SK-N-SH (cell line): Measurements from ENCODE around the gene NRP2. TPM values are rescaled to one million over a fixed set of nuclear protein-coding genes. Genes with fewer than 3 reads are reported as not detected.

ENCODE experiments used
- CTCF ChIA-PET: fragments of 300-600, 350-600 bp; formaldehyde crosslinking; extraction: SDS; loops from one replicate; lab custom pipeline; 2021; lab: Yijun Ruan, JAX
- POLR2A ChIA-PET: fragments of 350-600 bp; sonication (Branson Sonifier 250); formaldehyde crosslinking; extraction: SDS; loops from one replicate; lab custom pipeline; 2020; ENCODE audit warnings: antibody characterized with exemption, inconsistent platforms; lab: Yijun Ruan, JAX
- DNase-seq: peaks from one replicate; pipeline ENCODE4 v3.0.0; 2012
- H2AFZ ChIP-seq: fragments of 200-600 bp; sonication (generic); 2 replicates; pipeline ENCODE4 v1.8.1; 2016; ENCODE audit warnings: antibody characterized with exemption, mild to moderate bottlenecking, low read depth
- H3F3A ChIP-seq: fragments of 200-600 bp; sonication (generic); replicated peaks from 2 replicates; pipeline ENCODE3; 2016; ENCODE audit warnings: antibody characterized with exemption, mild to moderate bottlenecking; ENCODE audit not compliant: insufficient read depth
- H3K27ac ChIP-seq, 2 experiments: fragments of 200-500 bp in 1 of 2; fragments of 200-600 bp in 1 of 2; sonication (Bioruptor generic) in 1 of 2; sonication (generic), shearing (Covaris generic) in 1 of 2; 2 replicates each; pipeline versions ENCODE4 v1.5.1 to v1.6.1; 2014 to 2016; ENCODE audit warnings: low read depth in 2 of 2, inconsistent platforms in 1 of 2, low read length in 1 of 2, mild to moderate bottlenecking in 1 of 2, mixed read lengths in 1 of 2
- H3K27me3 ChIP-seq: fragments of 200-600 bp; sonication (generic), shearing (Covaris generic); 2 replicates; pipeline ENCODE4 v1.6.1; 2016; ENCODE audit warnings: mixed run types; ENCODE audit not compliant: insufficient read depth
- H3K36me3 ChIP-seq, 2 experiments: fragments of 200-500 bp in 1 of 2; fragments of 200-600 bp in 1 of 2; sonication (Bioruptor generic) in 1 of 2; sonication (generic) in 1 of 2; replicated peaks in 1 of 2; 2 replicates each; pipeline versions ENCODE3 to v1.5.1; 2014 to 2016; ENCODE audit warnings: low read length in 1 of 2, mild to moderate bottlenecking in 1 of 2; ENCODE audit not compliant: insufficient read depth in 2 of 2, control insufficient read depth in 1 of 2
- H3K4me1 ChIP-seq, 2 experiments: fragments of 200-500 bp in 1 of 2; fragments of 200-600 bp in 1 of 2; sonication (Bioruptor generic) in 1 of 2; sonication (generic), shearing (Covaris generic) in 1 of 2; 2 replicates each; pipeline versions ENCODE4 v1.5.1 to v1.6.1; 2014 to 2016; ENCODE audit warnings: low read depth in 1 of 2, low read length in 1 of 2, mixed run types in 1 of 2; ENCODE audit not compliant: insufficient read depth in 2 of 2, control insufficient read depth in 1 of 2
- H3K4me2 ChIP-seq: fragments of 200-600 bp; sonication (generic), shearing (Covaris generic); 2 replicates; pipeline ENCODE4 v1.6.1; 2017; ENCODE audit warnings: mixed run types
- H3K4me3 ChIP-seq, 2 experiments: fragments of 200-500 bp in 1 of 2; fragments of 200-600 bp in 1 of 2; sonication (Bioruptor generic) in 1 of 2; sonication (generic), shearing (Covaris generic) in 1 of 2; 2 replicates each; pipeline versions ENCODE4 v1.5.1 to v1.8.1; 2014 to 2016; ENCODE audit warnings: low read depth in 2 of 2, inconsistent platforms in 1 of 2, low read length in 1 of 2, mild to moderate bottlenecking in 1 of 2, mixed read lengths in 1 of 2, moderate library complexity in 1 of 2
- H3K79me2 ChIP-seq: fragments of 200-600 bp; sonication (generic); 2 replicates; pipeline ENCODE4 v1.8.1; 2017; ENCODE audit warnings: mild to moderate bottlenecking; ENCODE audit not compliant: insufficient read depth
- H3K9ac ChIP-seq: fragments of 200-600 bp; sonication (generic); 2 replicates; pipeline ENCODE4 v1.6.1; 2017; ENCODE audit warnings: mixed run types
- H3K9me2 ChIP-seq: fragments of 200-600 bp; sonication (generic); 2 replicates; pipeline ENCODE4 v1.6.1; 2017; ENCODE audit warnings: mixed run types
- H3K9me3 ChIP-seq: fragments of 200-600 bp; sonication (generic); 2 replicates; pipeline ENCODE4 v1.6.1; 2017; ENCODE audit warnings: mixed run types, mild to moderate bottlenecking, moderate library complexity
- H4K20me1 ChIP-seq: fragments of 200-600 bp; sonication (generic); 2 replicates; pipeline ENCODE4 v1.6.1; 2017; ENCODE audit warnings: mild to moderate bottlenecking, mixed run types; ENCODE audit not compliant: insufficient read depth
- FOXM1 ChIP-seq: IDR thresholded peaks from 2 replicates; pipeline ENCODE4 v1.4.0; 2012; ENCODE audit warnings: low read depth, mild to moderate bottlenecking
- GATA2 ChIP-seq: sonication (generic); formaldehyde crosslinking; IDR thresholded peaks from 2 replicates; pipeline ENCODE4 v1.5.0; 2020; ENCODE audit warnings: mild to moderate bottlenecking, missing genetic modification reagents
- JUND ChIP-seq: IDR thresholded peaks from 2 replicates; pipeline ENCODE4 v1.4.0; 2012
- MXI1 ChIP-seq: IDR thresholded peaks from 2 replicates; pipeline ENCODE4 v1.6.1; 2012; ENCODE audit warnings: mild to moderate bottlenecking, low read depth, low read length, improper control_type of control experiment
- NFIC ChIP-seq: IDR thresholded peaks from 2 replicates; pipeline ENCODE4 v1.4.0; 2012; ENCODE audit warnings: borderline replicate concordance
- POLR2AphosphoS5 ChIP-seq: IDR thresholded peaks from 2 replicates; pipeline ENCODE4 v1.6.1; 2012; ENCODE audit warnings: low read depth, low read length
- RCOR1 ChIP-seq: fragments of 150-350 bp; IDR thresholded peaks from 2 replicates; pipeline ENCODE4 v1.6.1; 2017; ENCODE audit warnings: antibody characterized with exemption, low read length
- SIN3A ChIP-seq: IDR thresholded peaks from 2 replicates; pipeline ENCODE4 v1.6.1; 2012; ENCODE audit warnings: low read depth, mild to moderate bottlenecking, low read length, moderate library complexity, borderline replicate concordance
- TAF1 ChIP-seq: IDR thresholded peaks from 2 replicates; pipeline ENCODE4 v1.6.1; 2012; ENCODE audit warnings: low read depth, mild to moderate bottlenecking, low read length, moderate library complexity, borderline replicate concordance
- TEAD4 ChIP-seq: IDR thresholded peaks from 2 replicates; pipeline ENCODE4 v1.4.0; 2012; ENCODE audit warnings: mild to moderate bottlenecking, borderline replicate concordance; ENCODE audit not compliant: insufficient read depth
- WGBS: methylation state at CpG from one replicate; pipeline ENCODE4 v1.1.6; 2017; ENCODE audit warnings: low lambda C conversion rate; 5-methylcytosine and 5-hydroxymethylcytosine counted together
- polyA plus RNA-seq, 3 experiments: library from polyadenylated mRNA; depleted of rRNA; stranded (reverse); fragments of >200 nt; gene quantifications; 2 replicates each; pipeline ENCODE4 v1.2.3, GENCODE V29; 2012
- TF ChIP-seq, protein P1 (sequence below): IDR thresholded peaks from 2 replicates; pipeline ENCODE4; 2012
- TF ChIP-seq, protein P2 (sequence below): fragments of 150-350 bp; IDR thresholded peaks from 2 replicates; pipeline ENCODE4 v1.6.1; 2017; ENCODE audit warnings: antibody characterized with exemption, low read length, low read depth, borderline replicate concordance
- TF ChIP-seq, protein P3 (sequence below): IDR thresholded peaks from 2 replicates; pipeline ENCODE4 v1.4.0; 2012; ENCODE audit warnings: low read depth, borderline replicate concordance
- TF ChIP-seq, protein P4 (sequence below): IDR thresholded peaks from 2 replicates; pipeline ENCODE4 v1.6.1; 2012; ENCODE audit warnings: mild to moderate bottlenecking, low read depth, low read length, moderate library complexity

The NRP2 gene
- polyA plus RNA-seq, 1 of the 3 experiments (the other 2 are of a cell fraction), result 68.8 TPM

DNA sequence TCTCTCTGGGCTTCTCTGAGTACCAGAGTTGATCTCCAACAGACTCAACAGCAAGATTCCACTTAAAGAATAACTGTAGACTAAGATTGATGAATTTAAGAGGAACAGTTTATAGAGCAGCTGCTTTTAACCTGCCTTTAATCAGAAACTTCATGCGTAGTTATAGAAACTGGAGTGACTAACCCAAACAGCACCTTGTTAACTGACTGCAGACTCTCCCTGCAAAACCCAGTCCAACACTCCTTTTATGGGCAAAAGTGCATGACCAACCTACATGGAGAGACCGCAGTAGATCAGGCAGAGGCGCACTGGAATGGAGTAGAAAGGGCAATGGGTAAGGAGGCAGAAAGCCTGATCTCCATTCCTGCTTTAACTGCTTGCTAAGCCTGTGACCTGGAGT is 110.6 kb downstream of the NRP2 start:
- WGBS, result 90% methylated on average over 3 of the region's 3 CpGs
- H3K9me2 ChIP-seq, result no peaks in the 10 kb centered on the region
- H3F3A ChIP-seq, result no peaks in the 10 kb centered on the region
- no peak overlapping the region for H2AFZ ChIP-seq
- POLR2A ChIA-PET, result no interaction called here
- peaks cover 0 to 19% of the 10 kb centered on the region in 2 experiments for H3K36me3 ChIP-seq
- H3K27me3 ChIP-seq, result no peaks in the 10 kb centered on the region
- no peak overlapping the region for H3K27ac ChIP-seq
- H3K4me2 ChIP-seq, result no peak overlapping the region
- no peaks in the 10 kb centered on the region for H3K9me3 ChIP-seq
- TF ChIP-seq, protein P1, sequence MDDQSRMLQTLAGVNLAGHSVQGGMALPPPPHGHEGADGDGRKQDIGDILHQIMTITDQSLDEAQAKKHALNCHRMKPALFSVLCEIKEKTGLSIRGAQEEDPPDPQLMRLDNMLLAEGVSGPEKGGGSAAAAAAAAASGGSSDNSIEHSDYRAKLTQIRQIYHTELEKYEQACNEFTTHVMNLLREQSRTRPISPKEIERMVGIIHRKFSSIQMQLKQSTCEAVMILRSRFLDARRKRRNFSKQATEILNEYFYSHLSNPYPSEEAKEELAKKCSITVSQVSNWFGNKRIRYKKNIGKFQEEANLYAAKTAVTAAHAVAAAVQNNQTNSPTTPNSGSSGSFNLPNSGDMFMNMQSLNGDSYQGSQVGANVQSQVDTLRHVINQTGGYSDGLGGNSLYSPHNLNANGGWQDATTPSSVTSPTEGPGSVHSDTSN, result no peak
- TF ChIP-seq TEAD4, result no peak
- no peak for TF ChIP-seq TAF1
- TF ChIP-seq MXI1, result no peak
- no peak for TF ChIP-seq NFIC
- TF ChIP-seq GATA2, result no peak
- no peak for TF ChIP-seq FOXM1
- TF ChIP-seq POLR2AphosphoS5, result no peak
- TF ChIP-seq, protein P2, sequence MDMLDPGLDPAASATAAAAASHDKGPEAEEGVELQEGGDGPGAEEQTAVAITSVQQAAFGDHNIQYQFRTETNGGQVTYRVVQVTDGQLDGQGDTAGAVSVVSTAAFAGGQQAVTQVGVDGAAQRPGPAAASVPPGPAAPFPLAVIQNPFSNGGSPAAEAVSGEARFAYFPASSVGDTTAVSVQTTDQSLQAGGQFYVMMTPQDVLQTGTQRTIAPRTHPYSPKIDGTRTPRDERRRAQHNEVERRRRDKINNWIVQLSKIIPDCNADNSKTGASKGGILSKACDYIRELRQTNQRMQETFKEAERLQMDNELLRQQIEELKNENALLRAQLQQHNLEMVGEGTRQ, result no peak
- TF ChIP-seq, protein P3, sequence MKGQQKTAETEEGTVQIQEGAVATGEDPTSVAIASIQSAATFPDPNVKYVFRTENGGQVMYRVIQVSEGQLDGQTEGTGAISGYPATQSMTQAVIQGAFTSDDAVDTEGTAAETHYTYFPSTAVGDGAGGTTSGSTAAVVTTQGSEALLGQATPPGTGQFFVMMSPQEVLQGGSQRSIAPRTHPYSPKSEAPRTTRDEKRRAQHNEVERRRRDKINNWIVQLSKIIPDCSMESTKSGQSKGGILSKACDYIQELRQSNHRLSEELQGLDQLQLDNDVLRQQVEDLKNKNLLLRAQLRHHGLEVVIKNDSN, result no peak
- no peak for TF ChIP-seq RCOR1
- TF ChIP-seq SIN3A, result no peak
- TF ChIP-seq JUND, result no peak
- TF ChIP-seq, protein P4, sequence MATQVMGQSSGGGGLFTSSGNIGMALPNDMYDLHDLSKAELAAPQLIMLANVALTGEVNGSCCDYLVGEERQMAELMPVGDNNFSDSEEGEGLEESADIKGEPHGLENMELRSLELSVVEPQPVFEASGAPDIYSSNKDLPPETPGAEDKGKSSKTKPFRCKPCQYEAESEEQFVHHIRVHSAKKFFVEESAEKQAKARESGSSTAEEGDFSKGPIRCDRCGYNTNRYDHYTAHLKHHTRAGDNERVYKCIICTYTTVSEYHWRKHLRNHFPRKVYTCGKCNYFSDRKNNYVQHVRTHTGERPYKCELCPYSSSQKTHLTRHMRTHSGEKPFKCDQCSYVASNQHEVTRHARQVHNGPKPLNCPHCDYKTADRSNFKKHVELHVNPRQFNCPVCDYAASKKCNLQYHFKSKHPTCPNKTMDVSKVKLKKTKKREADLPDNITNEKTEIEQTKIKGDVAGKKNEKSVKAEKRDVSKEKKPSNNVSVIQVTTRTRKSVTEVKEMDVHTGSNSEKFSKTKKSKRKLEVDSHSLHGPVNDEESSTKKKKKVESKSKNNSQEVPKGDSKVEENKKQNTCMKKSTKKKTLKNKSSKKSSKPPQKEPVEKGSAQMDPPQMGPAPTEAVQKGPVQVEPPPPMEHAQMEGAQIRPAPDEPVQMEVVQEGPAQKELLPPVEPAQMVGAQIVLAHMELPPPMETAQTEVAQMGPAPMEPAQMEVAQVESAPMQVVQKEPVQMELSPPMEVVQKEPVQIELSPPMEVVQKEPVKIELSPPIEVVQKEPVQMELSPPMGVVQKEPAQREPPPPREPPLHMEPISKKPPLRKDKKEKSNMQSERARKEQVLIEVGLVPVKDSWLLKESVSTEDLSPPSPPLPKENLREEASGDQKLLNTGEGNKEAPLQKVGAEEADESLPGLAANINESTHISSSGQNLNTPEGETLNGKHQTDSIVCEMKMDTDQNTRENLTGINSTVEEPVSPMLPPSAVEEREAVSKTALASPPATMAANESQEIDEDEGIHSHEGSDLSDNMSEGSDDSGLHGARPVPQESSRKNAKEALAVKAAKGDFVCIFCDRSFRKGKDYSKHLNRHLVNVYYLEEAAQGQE, result no peak
- no peak overlapping the region for H3K4me3 ChIP-seq
- no peaks in the 10 kb centered on the region for H3K79me2 ChIP-seq
- no peaks in the 10 kb centered on the region; a peak in 1 of 4 replicates for H3K4me1 ChIP-seq
- H4K20me1 ChIP-seq, result no peaks in the 10 kb centered on the region
- H3K9ac ChIP-seq, result no peak overlapping the region
- DNase-seq, result no peak
- CTCF ChIA-PET, result interaction anchor here (3.0 kb wide), 1 partner anchor 17 kb away, joined by 10 read pairs; no protein-coding TSS in a partner anchor
